Activated naive CD8-positive, alpha-beta T cell treated with anti-CD3 and anti-CD28 coated beads, Interleukin-2, amount 50 U/mL, for 16 hours (primary cell): ENCODE data around the gene SOWAHA.
"Not testable (repeated sequence)": the region's sequence is repeated elsewhere in the genome, so short reads cannot be mapped to it uniquely, and the experiment has no call there.

Experiments used
- DNase-seq: peaks from one replicate; pipeline ENCODE4 v3.0.0-alpha.2; 2020; ENCODE audit warnings: low read depth, low spot score

SOWAHA gene

GRCh38 chr5:132777209-132778069 is 35.7 kb upstream of the SOWAHA start, which contains the start of gene SEPTIN8:
SEPTIN8 (minus strand) TSS chr5:132777239; CDS start chr5:132777137, 102 bp downstream.
- no peak for DNase-seq

GRCh38 chr5:132778129-132778528 is 35.0 kb upstream of the SOWAHA start:
- no peak for DNase-seq

- DNase-seq, result no peak
These were observed 34.2 kb upstream of the SOWAHA start for GRCh38 chr5:132778856-132779255.

GRCh38 chr5:132779961-132780360 is 33.1 kb upstream of the SOWAHA start:
- no peak for DNase-seq

GRCh38 chr5:132780577-132780976 is 32.5 kb upstream of the SOWAHA start:
- DNase-seq, result no peak

- DNase-seq, result no peak
These were observed 32.1 kb upstream of the SOWAHA start for GRCh38 chr5:132781029-132781428.

- DNase-seq, result no peak
These were observed 31.0 kb upstream of the SOWAHA start for GRCh38 chr5:132782101-132782500.

- no peak for DNase-seq
These were observed 27.7 kb upstream of the SOWAHA start for GRCh38 chr5:132785365-132785764.

- DNase-seq, result no peak
These were observed 27.2 kb upstream of the SOWAHA start for GRCh38 chr5:132785864-132786263.

GRCh38 chr5:132787076-132787475 is 26.0 kb upstream of the SOWAHA start:
- DNase-seq, result no peak

- no peak for DNase-seq
These were observed 24.6 kb upstream of the SOWAHA start for GRCh38 chr5:132788508-132788907.

- DNase-seq, result no peak
These were observed 23.9 kb upstream of the SOWAHA start for GRCh38 chr5:132788990-132789886.

- DNase-seq, result no peak
These were observed 22.8 kb upstream of the SOWAHA start for GRCh38 chr5:132790201-132790865.

- no peak for DNase-seq
These were observed 22.1 kb upstream of the SOWAHA start for GRCh38 chr5:132791026-132791425.

GRCh38 chr5:132797651-132798050 is 15.5 kb upstream of the SOWAHA start:
- no peak for DNase-seq

GRCh38 chr5:132799392-132799791 is 13.7 kb upstream of the SOWAHA start:
- no peak for DNase-seq

GRCh38 chr5:132800545-132800944 is 12.6 kb upstream of the SOWAHA start:
- no peak for DNase-seq

GRCh38 chr5:132802044-132802684 is 10.9 kb upstream of the SOWAHA start:
- DNase-seq, result no peak

- DNase-seq, result not testable (repeated sequence)
These were observed 10.4 kb upstream of the SOWAHA start for GRCh38 chr5:132802685-132803066.

GRCh38 chr5:132804219-132804618 is 8.9 kb upstream of the SOWAHA start:
- DNase-seq, result not testable (repeated sequence)

- DNase-seq, result not testable (repeated sequence)
These were observed 7.2 kb upstream of the SOWAHA start for GRCh38 chr5:132805872-132806271.
